HepG2 (cell line): ENCODE results near the gene NUTF2. TPM values are rescaled to one million over a fixed set of nuclear protein-coding genes. Genes with fewer than 3 reads are reported as not detected.

Source experiments
- CEBPZ ChIP-seq: IDR thresholded peaks from 2 replicates; pipeline ENCODE4 v1.6.1; 2012; ENCODE audit warnings: low read length, improper control_type of control experiment
- GFI1 ChIP-seq: sonication (generic); formaldehyde crosslinking; IDR thresholded peaks from 2 replicates; pipeline ENCODE4 v1.5.0; 2020; ENCODE audit warnings: missing genetic modification reagents, mild to moderate bottlenecking, borderline replicate concordance
- ISL2 ChIP-seq: sonication (generic); formaldehyde crosslinking; IDR thresholded peaks from 2 replicates; pipeline ENCODE4 v1.5.0; 2020; ENCODE audit warnings: missing genetic modification reagents
- MED1 ChIP-seq: sonication (generic); formaldehyde crosslinking; IDR thresholded peaks from 2 replicates; pipeline ENCODE4 v1.4.0; 2020; ENCODE audit warnings: missing genetic modification reagents
- RFX3 ChIP-seq: IDR thresholded peaks from 2 replicates; pipeline ENCODE4 v1.6.1; 2016; ENCODE audit warnings: missing biosample characterization, missing genetic modification reagents
- TBX2 ChIP-seq: sonication (generic); formaldehyde crosslinking; IDR thresholded peaks from 2 replicates; pipeline ENCODE4 v1.5.0; 2020; ENCODE audit warnings: missing genetic modification reagents, mild to moderate bottlenecking, borderline replicate concordance
- TERF1 ChIP-seq: sonication (generic); formaldehyde crosslinking; IDR thresholded peaks from 2 replicates; pipeline ENCODE4 v1.8.0; 2022; ENCODE audit warnings: mild to moderate bottlenecking, missing genetic modification reagents, moderate library complexity
- YY1 ChIP-seq: IDR thresholded peaks from 2 replicates; pipeline ENCODE4 v1.6.1; 2011; ENCODE audit warnings: low read length, low read depth, moderate library complexity, mild to moderate bottlenecking; ENCODE audit not compliant: insufficient read depth, insufficient replicate concordance
- ZFP36L1 ChIP-seq: sonication (generic); formaldehyde crosslinking; IDR thresholded peaks from 2 replicates; pipeline ENCODE4 v1.8.0; 2022; ENCODE audit warnings: mild to moderate bottlenecking, missing genetic modification reagents, moderate library complexity
- ZNF224 ChIP-seq: sonication (generic); formaldehyde crosslinking; IDR thresholded peaks from 2 replicates; pipeline ENCODE4 v1.5.0; 2020; ENCODE audit warnings: mild to moderate bottlenecking, missing genetic modification reagents
- ZNF503 ChIP-seq: sonication (generic); formaldehyde crosslinking; IDR thresholded peaks from 2 replicates; pipeline ENCODE4 v1.4.0; 2020; ENCODE audit warnings: missing genetic modification reagents
- ZNF564 ChIP-seq: sonication (generic); formaldehyde crosslinking; IDR thresholded peaks from 2 replicates; pipeline ENCODE4 v1.8.1; 2023; ENCODE audit warnings: mild to moderate bottlenecking, missing genetic modification reagents
- polyA plus RNA-seq, 8 experiments: library from polyadenylated mRNA; depleted of rRNA in 3 of 8; stranded (reverse) in 7 of 8; unstranded in 1 of 8; fragments of >200 nt; fragmentation: Illumina TruSeq in 4 of 8; extraction: Trizol in 4 of 8; gene quantifications; 2 replicates each; pipeline versions ENCODE4 v1.2.1 to v1.2.3, GENCODE V29; 2011 to 2016; ENCODE audit warnings: low read depth in 4 of 8, missing spikeins in 1 of 8, mixed read lengths in 1 of 8; ENCODE audit not compliant: insufficient read depth in 1 of 8
- total RNA-seq, 5 experiments: library from RNA; depleted of rRNA; stranded (reverse); fragments of >200 nt; fragmentation: Illumina TruSeq; extraction: Trizol; gene quantifications; 2 replicates each; pipeline ENCODE4 v1.2.3, GENCODE V29; 2016; ENCODE audit warnings: low read depth in 1 of 5
- TF ChIP-seq, protein P1 (sequence below): sonication (generic); formaldehyde crosslinking; IDR thresholded peaks from 2 replicates; pipeline ENCODE4 v1.4.0; 2020; ENCODE audit warnings: missing genetic modification reagents
- TF ChIP-seq, protein P2 (sequence below): fragments of 450-650 bp; IDR thresholded peaks from 2 replicates; pipeline ENCODE4 v1.6.1; 2017; ENCODE audit warnings: mild to moderate bottlenecking

Gene NUTF2
- total and polyA plus RNA-seq, 2 of the 13 experiments (the other 11 are each of a cell fraction or from before 2014, with no cell fraction given) = 168 to 214 TPM

DNA sequence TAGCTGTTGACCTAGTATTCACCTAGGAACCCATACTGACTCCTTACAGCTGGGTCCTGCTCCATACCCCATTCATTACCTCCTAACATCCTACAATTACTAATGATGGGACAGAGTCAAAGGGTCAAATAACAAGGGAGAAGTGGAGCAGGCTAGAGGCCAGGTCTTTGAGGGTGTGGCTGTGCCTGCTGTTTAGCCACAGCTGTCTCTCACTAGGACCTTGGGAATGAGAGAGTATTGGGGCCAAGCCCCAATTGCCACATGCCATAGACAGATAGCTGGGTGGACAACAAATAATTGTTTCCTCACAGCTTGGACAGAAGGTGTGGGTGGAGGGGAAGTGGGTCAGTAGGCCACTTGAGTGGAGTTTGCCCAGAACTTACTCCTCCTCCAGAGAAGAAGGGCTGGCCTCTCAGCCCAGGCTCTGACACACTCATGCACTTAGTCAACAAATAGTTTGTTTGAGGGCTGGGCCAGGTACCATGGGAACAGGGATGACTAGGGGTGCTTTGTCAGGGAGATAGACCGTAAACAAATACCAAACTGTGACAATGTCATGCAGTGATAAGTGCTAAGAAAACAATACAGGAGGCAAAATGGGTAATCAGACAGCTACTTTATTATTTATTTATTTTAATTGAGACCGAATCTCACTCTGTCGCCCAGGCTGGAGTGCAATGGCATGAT lies 11.0 kb downstream of the NUTF2 start (continued):
- TF ChIP-seq CEBPZ (no peak), YY1 (no peak), GFI1 (CRISPR knock-in tag) (no peak), MED1 (peak; percentile 42; the same call in 1 of the 2 replicates), ZNF564 (no peak), TERF1 (CRISPR knock-in tag) (no peak), ZFP36L1 (CRISPR knock-in tag) (no peak), ISL2 (CRISPR knock-in tag) (no peak), ZNF503 (CRISPR knock-in tag) (no peak), TBX2 (CRISPR knock-in tag) (peak; percentile 82), ZNF224 (CRISPR knock-in tag) (no peak), RFX3 (peak; percentile 93)
- TF ChIP-seq, protein P1, sequence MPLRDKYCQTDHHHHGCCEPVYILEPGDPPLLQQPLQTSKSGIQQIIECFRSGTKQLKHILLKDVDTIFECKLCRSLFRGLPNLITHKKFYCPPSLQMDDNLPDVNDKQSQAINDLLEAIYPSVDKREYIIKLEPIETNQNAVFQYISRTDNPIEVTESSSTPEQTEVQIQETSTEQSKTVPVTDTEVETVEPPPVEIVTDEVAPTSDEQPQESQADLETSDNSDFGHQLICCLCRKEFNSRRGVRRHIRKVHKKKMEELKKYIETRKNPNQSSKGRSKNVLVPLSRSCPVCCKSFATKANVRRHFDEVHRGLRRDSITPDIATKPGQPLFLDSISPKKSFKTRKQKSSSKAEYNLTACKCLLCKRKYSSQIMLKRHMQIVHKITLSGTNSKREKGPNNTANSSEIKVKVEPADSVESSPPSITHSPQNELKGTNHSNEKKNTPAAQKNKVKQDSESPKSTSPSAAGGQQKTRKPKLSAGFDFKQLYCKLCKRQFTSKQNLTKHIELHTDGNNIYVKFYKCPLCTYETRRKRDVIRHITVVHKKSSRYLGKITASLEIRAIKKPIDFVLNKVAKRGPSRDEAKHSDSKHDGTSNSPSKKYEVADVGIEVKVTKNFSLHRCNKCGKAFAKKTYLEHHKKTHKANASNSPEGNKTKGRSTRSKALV (CRISPR knock-in tag) = no peak
- TF ChIP-seq, protein P2, sequence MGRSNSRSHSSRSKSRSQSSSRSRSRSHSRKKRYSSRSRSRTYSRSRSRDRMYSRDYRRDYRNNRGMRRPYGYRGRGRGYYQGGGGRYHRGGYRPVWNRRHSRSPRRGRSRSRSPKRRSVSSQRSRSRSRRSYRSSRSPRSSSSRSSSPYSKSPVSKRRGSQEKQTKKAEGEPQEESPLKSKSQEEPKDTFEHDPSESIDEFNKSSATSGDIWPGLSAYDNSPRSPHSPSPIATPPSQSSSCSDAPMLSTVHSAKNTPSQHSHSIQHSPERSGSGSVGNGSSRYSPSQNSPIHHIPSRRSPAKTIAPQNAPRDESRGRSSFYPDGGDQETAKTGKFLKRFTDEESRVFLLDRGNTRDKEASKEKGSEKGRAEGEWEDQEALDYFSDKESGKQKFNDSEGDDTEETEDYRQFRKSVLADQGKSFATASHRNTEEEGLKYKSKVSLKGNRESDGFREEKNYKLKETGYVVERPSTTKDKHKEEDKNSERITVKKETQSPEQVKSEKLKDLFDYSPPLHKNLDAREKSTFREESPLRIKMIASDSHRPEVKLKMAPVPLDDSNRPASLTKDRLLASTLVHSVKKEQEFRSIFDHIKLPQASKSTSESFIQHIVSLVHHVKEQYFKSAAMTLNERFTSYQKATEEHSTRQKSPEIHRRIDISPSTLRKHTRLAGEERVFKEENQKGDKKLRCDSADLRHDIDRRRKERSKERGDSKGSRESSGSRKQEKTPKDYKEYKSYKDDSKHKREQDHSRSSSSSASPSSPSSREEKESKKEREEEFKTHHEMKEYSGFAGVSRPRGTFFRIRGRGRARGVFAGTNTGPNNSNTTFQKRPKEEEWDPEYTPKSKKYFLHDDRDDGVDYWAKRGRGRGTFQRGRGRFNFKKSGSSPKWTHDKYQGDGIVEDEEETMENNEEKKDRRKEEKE = no peak
